ENCODE data around the gene PLOD2.

Gene PLOD2

DNA sequence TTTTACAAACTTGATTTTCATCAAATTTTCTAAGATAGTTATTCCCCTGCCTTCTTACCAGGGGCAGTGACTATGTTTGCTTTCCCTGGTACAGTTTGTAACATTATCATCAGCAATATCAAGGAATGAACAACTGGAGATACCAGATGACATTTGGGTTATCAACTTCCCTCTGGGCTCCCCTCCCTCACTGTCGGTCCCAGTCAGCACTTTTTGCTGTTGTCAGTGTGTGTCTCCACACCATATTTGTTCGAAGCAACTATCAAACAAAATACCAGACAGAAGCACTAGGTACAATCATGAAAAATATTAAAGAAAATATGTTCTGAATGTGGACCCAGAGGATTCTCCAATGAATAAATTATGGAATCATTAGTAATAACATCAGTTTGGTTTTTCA lies 75.3 kb downstream of the PLOD2 start:
- Histone ChIP-seq H3K27ac (ENCODE audit: low read depth, low read length) (no peak overlapping the region), H3K36me3 (ENCODE audit: control insufficient read depth, low read length) (no peaks in the 10 kb centered on the region), H3F3A (ENCODE audit: control insufficient read depth, insufficient read depth) (no peaks in the 10 kb centered on the region), H3K4me1 (ENCODE audit: control insufficient read depth, low read length) (no peaks in the 10 kb centered on the region), H3K4me3 (ENCODE audit: low read length) (no peak overlapping the region), H3K9me3 (ENCODE audit: control insufficient read depth, insufficient read depth, low read length) (no peaks in the 10 kb centered on the region), H3K79me2 (ENCODE audit: control insufficient read depth, low read length) (no peaks in the 10 kb centered on the region), H3K9me2 (replicated peaks; ENCODE audit: control insufficient read depth, low read length) (no peaks in the 10 kb centered on the region), H4K20me1 (ENCODE audit: control insufficient read depth, insufficient read depth, low read depth, low read length) (no peaks in the 10 kb centered on the region), H3K4me2 (ENCODE audit: low read length) (no peak overlapping the region), H3K27me3 (ENCODE audit: control insufficient read depth, low read length) (no peaks in the 10 kb centered on the region)
- TF ChIP-seq EZH2phosphoT487 (IDR thresholded peaks at IDR 0.05; ENCODE audit: borderline replicate concordance, low read length) (no peak), CTCF (IDR thresholded peaks at IDR 0.05; ENCODE audit: low read depth, low read length, poor library complexity, severe bottlenecking) (no peak)

- Histone ChIP-seq H3K79me2 (ENCODE audit: control insufficient read depth, low read length) (no peaks in the 10 kb centered on the region), H3K4me3 (ENCODE audit: low read length) (no peak overlapping the region), H3F3A (ENCODE audit: control insufficient read depth, insufficient read depth) (no peaks in the 10 kb centered on the region), H3K4me2 (ENCODE audit: low read length) (no peak overlapping the region), H3K9me3 (ENCODE audit: control insufficient read depth, insufficient read depth, low read length) (no peaks in the 10 kb centered on the region), H3K4me1 (ENCODE audit: control insufficient read depth, low read length) (no peaks in the 10 kb centered on the region), H3K27ac (ENCODE audit: low read depth, low read length) (no peak overlapping the region), H3K36me3 (ENCODE audit: control insufficient read depth, low read length) (no peaks in the 10 kb centered on the region), H3K9me2 (replicated peaks; ENCODE audit: control insufficient read depth, low read length) (no peaks in the 10 kb centered on the region), H4K20me1 (ENCODE audit: control insufficient read depth, insufficient read depth, low read depth, low read length) (no peaks in the 10 kb centered on the region), H3K27me3 (ENCODE audit: control insufficient read depth, low read length) (no peaks in the 10 kb centered on the region)
- TF ChIP-seq EZH2phosphoT487 (IDR thresholded peaks at IDR 0.05; ENCODE audit: borderline replicate concordance, low read length), result no peak
- TF ChIP-seq CTCF (IDR thresholded peaks at IDR 0.05; ENCODE audit: low read depth, low read length, poor library complexity, severe bottlenecking), result no peak
Measured at GRCh38 chr3:146080578-146080977, 80.4 kb downstream of the PLOD2 start.

DNA sequence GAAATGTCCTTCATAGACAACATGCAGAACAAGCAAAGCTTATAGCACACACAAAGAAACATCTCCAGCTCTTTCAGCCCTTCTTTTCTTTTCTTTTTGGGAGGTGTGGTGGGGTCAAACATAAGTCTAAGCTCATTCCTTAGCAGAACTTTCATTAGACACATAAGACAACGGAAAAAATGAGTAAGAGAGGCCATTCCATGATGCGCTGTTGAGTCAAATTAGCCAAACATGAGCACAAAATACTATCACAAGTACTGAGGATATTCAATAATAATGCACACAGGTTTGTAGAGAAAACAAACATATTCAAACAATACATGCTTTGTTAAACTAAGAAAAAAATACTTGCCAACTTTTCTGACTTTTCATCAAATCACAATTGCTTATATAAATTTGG lies 83.0 kb downstream of the PLOD2 start:
- Histone ChIP-seq H3K27ac (ENCODE audit: low read depth, low read length) (no peak overlapping the region), H4K20me1 (ENCODE audit: control insufficient read depth, insufficient read depth, low read depth, low read length) (no peaks in the 10 kb centered on the region), H3K36me3 (ENCODE audit: control insufficient read depth, low read length) (no peaks in the 10 kb centered on the region), H3K27me3 (ENCODE audit: control insufficient read depth, low read length) (no peaks in the 10 kb centered on the region), H3K4me1 (ENCODE audit: control insufficient read depth, low read length) (no peaks in the 10 kb centered on the region), H3K9me2 (replicated peaks; ENCODE audit: control insufficient read depth, low read length) (no peaks in the 10 kb centered on the region), H3K4me2 (ENCODE audit: low read length) (no peak overlapping the region), H3K9me3 (ENCODE audit: control insufficient read depth, insufficient read depth, low read length) (no peaks in the 10 kb centered on the region), H3K79me2 (ENCODE audit: control insufficient read depth, low read length) (no peaks in the 10 kb centered on the region), H3K4me3 (ENCODE audit: low read length) (no peak overlapping the region), H3F3A (ENCODE audit: control insufficient read depth, insufficient read depth) (no peaks in the 10 kb centered on the region)
- TF ChIP-seq CTCF (IDR thresholded peaks at IDR 0.05; ENCODE audit: low read depth, low read length, poor library complexity, severe bottlenecking) (no peak), EZH2phosphoT487 (IDR thresholded peaks at IDR 0.05; ENCODE audit: borderline replicate concordance, low read length) (no peak)

DNA sequence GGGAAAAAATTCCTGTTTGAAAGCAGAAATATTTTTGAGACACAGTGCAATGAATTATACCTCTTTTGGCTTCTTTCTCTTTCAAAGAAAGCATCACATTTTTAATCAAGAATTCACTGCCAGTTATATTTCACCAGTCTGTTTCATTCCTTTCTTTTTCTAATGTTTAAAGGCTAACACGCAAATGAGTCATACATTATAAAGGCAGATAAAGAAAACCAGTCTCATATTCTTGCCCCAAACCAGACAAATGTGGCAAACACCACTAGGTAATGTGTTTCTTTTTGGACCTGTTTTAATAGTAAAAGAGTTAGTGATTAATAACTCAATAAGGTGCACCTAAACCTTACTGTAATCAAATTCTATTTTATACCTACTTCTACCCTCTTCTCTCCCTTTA lies 83.8 kb downstream of the PLOD2 start:
- no peak overlapping the region for H3K4me2 ChIP-seq (ENCODE audit: low read length)
- H3K4me1 ChIP-seq (ENCODE audit: control insufficient read depth, low read length), result no peaks in the 10 kb centered on the region
- TF ChIP-seq EZH2phosphoT487 (IDR thresholded peaks at IDR 0.05; ENCODE audit: borderline replicate concordance, low read length) (no peak), CTCF (IDR thresholded peaks at IDR 0.05; ENCODE audit: low read depth, low read length, poor library complexity, severe bottlenecking) (no peak)
- H3K4me3 ChIP-seq (ENCODE audit: low read length), result no peak overlapping the region
- no peaks in the 10 kb centered on the region for H4K20me1 ChIP-seq (ENCODE audit: control insufficient read depth, insufficient read depth, low read depth, low read length)
- no peaks in the 10 kb centered on the region for H3K9me3 ChIP-seq (ENCODE audit: control insufficient read depth, insufficient read depth, low read length)
- no peaks in the 10 kb centered on the region for H3K79me2 ChIP-seq (ENCODE audit: control insufficient read depth, low read length)
- H3K9me2 ChIP-seq (replicated peaks; ENCODE audit: control insufficient read depth, low read length), result no peaks in the 10 kb centered on the region
- H3K36me3 ChIP-seq (ENCODE audit: control insufficient read depth, low read length), result no peaks in the 10 kb centered on the region
- H3K27me3 ChIP-seq (ENCODE audit: control insufficient read depth, low read length), result no peaks in the 10 kb centered on the region
- H3K27ac ChIP-seq (ENCODE audit: low read depth, low read length), result no peak overlapping the region
- no peaks in the 10 kb centered on the region for H3F3A ChIP-seq (ENCODE audit: control insufficient read depth, insufficient read depth)

All from DOHH2 (cell line).